Activated T-cell treated with anti-CD3 and anti-CD28 coated beads, Interleukin-2, amount 50 U/mL, for 48 hours (primary cell): ENCODE data around the gene IGF2BP1.

Source experiments
- DNase-seq, 2 experiments: peaks; one replicate each; pipeline ENCODE4 v3.0.0-alpha.2; 2020

The IGF2BP1 gene

GRCh38 chr17:49104511-49105074, 107.4 kb downstream of the IGF2BP1 start:
- DNase-seq: no peak
